A549 (cell line): ENCODE results near the gene OR5W2.
"Not testable (repeated sequence)": the region's sequence is repeated elsewhere in the genome, so short reads cannot be mapped to it uniquely, and the experiment has no call there.

Experiments used
- CBX2 ChIP-seq: fragments of 200-600 bp; sonication (generic); IDR thresholded peaks from 2 replicates; pipeline ENCODE4 v1.6.1; 2016; ENCODE audit warnings: low read depth, mild to moderate bottlenecking, borderline replicate concordance
- CHD4 ChIP-seq: fragments of 200-600 bp; sonication (generic); IDR thresholded peaks from 2 replicates; pipeline ENCODE4 v1.6.1; 2016; ENCODE audit warnings: antibody characterized with exemption, mild to moderate bottlenecking, borderline replicate concordance
- HEYL ChIP-seq: fragments of 250-450 bp; sonication (Bioruptor Pico); IDR thresholded peaks from 2 replicates; pipeline ENCODE4 v1.8.0; 2021; ENCODE audit warnings: mild to moderate bottlenecking, moderate library complexity
- POLR2A ChIP-seq: IDR thresholded peaks from 2 replicates; pipeline ENCODE4 v1.6.1; 2012; ENCODE audit warnings: mild to moderate bottlenecking, low read length
- POLR2AphosphoS2 ChIP-seq: conservative IDR thresholded peaks from 2 replicates; pipeline ENCODE4 v1.6.1; 2012; ENCODE audit warnings: low read length, improper control_type of control experiment, inconsistent platforms
- RAD21 ChIP-seq, 2 experiments: fragments of >200 bp in 1 of 2; sonication (Bioruptor Twin) in 1 of 2; formaldehyde crosslinking in 1 of 2; IDR thresholded peaks in 1 of 2; conservative IDR thresholded peaks in 1 of 2; 2 replicates in 1 of 2; 3 replicates in 1 of 2; pipeline ENCODE4 v1.6.1; 2012 to 2018; ENCODE audit warnings: inconsistent platforms in 1 of 2
- RCOR1 ChIP-seq: fragments of 150-350 bp; IDR thresholded peaks from 2 replicates; pipeline ENCODE4 v1.6.1; 2014; ENCODE audit warnings: antibody characterized with exemption, low read length, low read depth
- SMC3 ChIP-seq: fragments of >200 bp; sonication (Bioruptor Twin); formaldehyde crosslinking; IDR thresholded peaks from 3 replicates; pipeline ENCODE4 v1.6.1; 2018; ENCODE audit warnings: inconsistent platforms
- ZC3H11A ChIP-seq: fragments of 450-650 bp; IDR thresholded peaks from 2 replicates; pipeline ENCODE4 v1.6.1; 2014; ENCODE audit warnings: antibody characterized with exemption, mild to moderate bottlenecking
- TF ChIP-seq, protein P1 (sequence below): fragments of >200 bp; sonication (Bioruptor Twin); formaldehyde crosslinking; IDR thresholded peaks from 3 replicates; pipeline ENCODE4 v1.5.1; 2016
- TF ChIP-seq, protein P2 (sequence below): fragments of 200-600 bp; sonication (generic); IDR thresholded peaks from 2 replicates; pipeline ENCODE4 v1.6.1; 2016; ENCODE audit warnings: antibody characterized with exemption, mild to moderate bottlenecking, moderate library complexity
- TF ChIP-seq, protein P3 (sequence below): IDR thresholded peaks from 2 replicates; pipeline ENCODE4 v1.6.1; 2012; ENCODE audit warnings: low read depth, borderline replicate concordance
- TF ChIP-seq, protein P4 (sequence below): IDR thresholded peaks from 2 replicates; pipeline ENCODE4 v1.6.1; 2012
- TF ChIP-seq, protein P5 (sequence below): fragments of 450-650 bp; IDR thresholded peaks from 2 replicates; pipeline ENCODE4 v1.6.1; 2014; ENCODE audit warnings: antibody characterized with exemption

DNA sequence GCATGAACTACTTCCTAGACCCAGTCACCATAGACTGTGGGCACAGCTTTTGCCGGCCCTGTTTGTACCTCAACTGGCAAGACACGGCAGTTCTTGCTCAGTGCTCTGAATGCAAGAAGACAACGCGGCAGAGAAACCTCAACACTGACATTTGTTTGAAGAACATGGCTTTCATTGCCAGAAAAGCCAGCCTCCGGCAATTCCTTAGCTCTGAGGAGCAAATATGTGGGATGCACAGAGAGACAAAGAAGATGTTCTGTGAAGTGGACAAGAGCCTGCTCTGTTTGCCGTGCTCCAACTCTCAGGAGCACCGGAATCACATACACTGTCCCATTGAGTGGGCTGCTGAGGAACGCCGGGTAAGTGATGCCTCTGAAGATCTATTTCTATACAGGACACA, 28.9 kb downstream of the OR5W2 start:
- TF ChIP-seq SMC3; RAD21 (conservative IDR thresholded peaks at IDR 0.05 in 1 of 2, IDR thresholded peaks at IDR 0.05 in 1 of 2); POLR2A; RCOR1; ZC3H11A; POLR2AphosphoS2; CHD4; CBX2; HEYL: not testable (repeated sequence)
- TF ChIP-seq, protein P1, sequence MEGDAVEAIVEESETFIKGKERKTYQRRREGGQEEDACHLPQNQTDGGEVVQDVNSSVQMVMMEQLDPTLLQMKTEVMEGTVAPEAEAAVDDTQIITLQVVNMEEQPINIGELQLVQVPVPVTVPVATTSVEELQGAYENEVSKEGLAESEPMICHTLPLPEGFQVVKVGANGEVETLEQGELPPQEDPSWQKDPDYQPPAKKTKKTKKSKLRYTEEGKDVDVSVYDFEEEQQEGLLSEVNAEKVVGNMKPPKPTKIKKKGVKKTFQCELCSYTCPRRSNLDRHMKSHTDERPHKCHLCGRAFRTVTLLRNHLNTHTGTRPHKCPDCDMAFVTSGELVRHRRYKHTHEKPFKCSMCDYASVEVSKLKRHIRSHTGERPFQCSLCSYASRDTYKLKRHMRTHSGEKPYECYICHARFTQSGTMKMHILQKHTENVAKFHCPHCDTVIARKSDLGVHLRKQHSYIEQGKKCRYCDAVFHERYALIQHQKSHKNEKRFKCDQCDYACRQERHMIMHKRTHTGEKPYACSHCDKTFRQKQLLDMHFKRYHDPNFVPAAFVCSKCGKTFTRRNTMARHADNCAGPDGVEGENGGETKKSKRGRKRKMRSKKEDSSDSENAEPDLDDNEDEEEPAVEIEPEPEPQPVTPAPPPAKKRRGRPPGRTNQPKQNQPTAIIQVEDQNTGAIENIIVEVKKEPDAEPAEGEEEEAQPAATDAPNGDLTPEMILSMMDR = not testable (repeated sequence)
- TF ChIP-seq, protein P2, sequence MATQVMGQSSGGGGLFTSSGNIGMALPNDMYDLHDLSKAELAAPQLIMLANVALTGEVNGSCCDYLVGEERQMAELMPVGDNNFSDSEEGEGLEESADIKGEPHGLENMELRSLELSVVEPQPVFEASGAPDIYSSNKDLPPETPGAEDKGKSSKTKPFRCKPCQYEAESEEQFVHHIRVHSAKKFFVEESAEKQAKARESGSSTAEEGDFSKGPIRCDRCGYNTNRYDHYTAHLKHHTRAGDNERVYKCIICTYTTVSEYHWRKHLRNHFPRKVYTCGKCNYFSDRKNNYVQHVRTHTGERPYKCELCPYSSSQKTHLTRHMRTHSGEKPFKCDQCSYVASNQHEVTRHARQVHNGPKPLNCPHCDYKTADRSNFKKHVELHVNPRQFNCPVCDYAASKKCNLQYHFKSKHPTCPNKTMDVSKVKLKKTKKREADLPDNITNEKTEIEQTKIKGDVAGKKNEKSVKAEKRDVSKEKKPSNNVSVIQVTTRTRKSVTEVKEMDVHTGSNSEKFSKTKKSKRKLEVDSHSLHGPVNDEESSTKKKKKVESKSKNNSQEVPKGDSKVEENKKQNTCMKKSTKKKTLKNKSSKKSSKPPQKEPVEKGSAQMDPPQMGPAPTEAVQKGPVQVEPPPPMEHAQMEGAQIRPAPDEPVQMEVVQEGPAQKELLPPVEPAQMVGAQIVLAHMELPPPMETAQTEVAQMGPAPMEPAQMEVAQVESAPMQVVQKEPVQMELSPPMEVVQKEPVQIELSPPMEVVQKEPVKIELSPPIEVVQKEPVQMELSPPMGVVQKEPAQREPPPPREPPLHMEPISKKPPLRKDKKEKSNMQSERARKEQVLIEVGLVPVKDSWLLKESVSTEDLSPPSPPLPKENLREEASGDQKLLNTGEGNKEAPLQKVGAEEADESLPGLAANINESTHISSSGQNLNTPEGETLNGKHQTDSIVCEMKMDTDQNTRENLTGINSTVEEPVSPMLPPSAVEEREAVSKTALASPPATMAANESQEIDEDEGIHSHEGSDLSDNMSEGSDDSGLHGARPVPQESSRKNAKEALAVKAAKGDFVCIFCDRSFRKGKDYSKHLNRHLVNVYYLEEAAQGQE = not testable (repeated sequence)
- TF ChIP-seq, protein P3, sequence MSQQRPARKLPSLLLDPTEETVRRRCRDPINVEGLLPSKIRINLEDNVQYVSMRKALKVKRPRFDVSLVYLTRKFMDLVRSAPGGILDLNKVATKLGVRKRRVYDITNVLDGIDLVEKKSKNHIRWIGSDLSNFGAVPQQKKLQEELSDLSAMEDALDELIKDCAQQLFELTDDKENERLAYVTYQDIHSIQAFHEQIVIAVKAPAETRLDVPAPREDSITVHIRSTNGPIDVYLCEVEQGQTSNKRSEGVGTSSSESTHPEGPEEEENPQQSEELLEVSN = not testable (repeated sequence)
- TF ChIP-seq, protein P4, sequence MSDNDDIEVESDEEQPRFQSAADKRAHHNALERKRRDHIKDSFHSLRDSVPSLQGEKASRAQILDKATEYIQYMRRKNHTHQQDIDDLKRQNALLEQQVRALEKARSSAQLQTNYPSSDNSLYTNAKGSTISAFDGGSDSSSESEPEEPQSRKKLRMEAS = not testable (repeated sequence)
- TF ChIP-seq, protein P5, sequence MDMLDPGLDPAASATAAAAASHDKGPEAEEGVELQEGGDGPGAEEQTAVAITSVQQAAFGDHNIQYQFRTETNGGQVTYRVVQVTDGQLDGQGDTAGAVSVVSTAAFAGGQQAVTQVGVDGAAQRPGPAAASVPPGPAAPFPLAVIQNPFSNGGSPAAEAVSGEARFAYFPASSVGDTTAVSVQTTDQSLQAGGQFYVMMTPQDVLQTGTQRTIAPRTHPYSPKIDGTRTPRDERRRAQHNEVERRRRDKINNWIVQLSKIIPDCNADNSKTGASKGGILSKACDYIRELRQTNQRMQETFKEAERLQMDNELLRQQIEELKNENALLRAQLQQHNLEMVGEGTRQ = not testable (repeated sequence)
